PC-3 (cell line): ENCODE measurements around the gene APOM.

Experiments used
- EZH2 ChIP-seq: fragments of 300-600 bp; sonication (generic); IDR thresholded peaks from one replicate; pipeline ENCODE4 v1.6.1; 2017; ENCODE audit warnings: antibody characterized with exemption, mild to moderate bottlenecking, low read length; ENCODE audit not compliant: unreplicated experiment
- EZH2phosphoT487 ChIP-seq: fragments of 300-600 bp; sonication (generic); IDR thresholded peaks from 2 replicates; pipeline ENCODE4 v1.6.1; 2018; ENCODE audit warnings: mild to moderate bottlenecking, antibody characterized with exemption, low read length, borderline replicate concordance
- TF ChIP-seq, protein P1 (sequence below): fragments of 300-600 bp; sonication (generic); conservative IDR thresholded peaks from 2 replicates; pipeline ENCODE4 v1.5.1; 2017; ENCODE audit warnings: antibody characterized with exemption, low read depth, mild to moderate bottlenecking, low read length

DNA sequence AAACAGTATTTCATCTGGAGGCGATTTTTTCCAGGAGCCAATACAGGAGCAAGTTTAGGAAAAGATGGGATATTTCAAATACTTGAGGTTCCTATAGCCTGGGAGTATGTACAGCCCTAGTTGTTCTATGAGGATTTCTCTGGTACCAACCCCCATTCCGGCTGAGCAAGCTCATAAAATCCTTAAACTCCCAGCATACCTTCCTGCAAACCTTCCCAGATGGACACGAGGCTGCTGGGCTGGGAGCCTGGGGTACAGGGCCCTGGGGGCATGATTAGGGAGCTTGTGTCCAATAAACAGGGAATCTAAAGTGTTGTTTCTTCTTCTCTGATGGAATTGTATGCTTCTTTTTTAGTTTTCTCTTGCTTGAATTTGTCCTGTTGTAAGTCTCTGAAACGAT lies 33.7 kb upstream of the APOM start:
- TF ChIP-seq, protein P1, sequence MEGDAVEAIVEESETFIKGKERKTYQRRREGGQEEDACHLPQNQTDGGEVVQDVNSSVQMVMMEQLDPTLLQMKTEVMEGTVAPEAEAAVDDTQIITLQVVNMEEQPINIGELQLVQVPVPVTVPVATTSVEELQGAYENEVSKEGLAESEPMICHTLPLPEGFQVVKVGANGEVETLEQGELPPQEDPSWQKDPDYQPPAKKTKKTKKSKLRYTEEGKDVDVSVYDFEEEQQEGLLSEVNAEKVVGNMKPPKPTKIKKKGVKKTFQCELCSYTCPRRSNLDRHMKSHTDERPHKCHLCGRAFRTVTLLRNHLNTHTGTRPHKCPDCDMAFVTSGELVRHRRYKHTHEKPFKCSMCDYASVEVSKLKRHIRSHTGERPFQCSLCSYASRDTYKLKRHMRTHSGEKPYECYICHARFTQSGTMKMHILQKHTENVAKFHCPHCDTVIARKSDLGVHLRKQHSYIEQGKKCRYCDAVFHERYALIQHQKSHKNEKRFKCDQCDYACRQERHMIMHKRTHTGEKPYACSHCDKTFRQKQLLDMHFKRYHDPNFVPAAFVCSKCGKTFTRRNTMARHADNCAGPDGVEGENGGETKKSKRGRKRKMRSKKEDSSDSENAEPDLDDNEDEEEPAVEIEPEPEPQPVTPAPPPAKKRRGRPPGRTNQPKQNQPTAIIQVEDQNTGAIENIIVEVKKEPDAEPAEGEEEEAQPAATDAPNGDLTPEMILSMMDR: no peak
- TF ChIP-seq EZH2 (no peak), EZH2phosphoT487 (no peak)
